ENCODE data around the gene KIAA0319L. TPM values are rescaled to one million over a fixed set of nuclear protein-coding genes. Genes with fewer than 3 reads are reported as not detected.

The KIAA0319L gene
- total RNA-seq, 1 experiment from 2014 or later = 46.4 TPM

GRCh38 chr1:35507947-35508346 is 49.3 kb downstream of the KIAA0319L start:
- TF ChIP-seq CTCF (conservative IDR thresholded peaks at IDR 0.05) = no peak
- H3K4ac ChIP-seq (ENCODE audit: low read depth, low read length) = no peak overlapping the region

More at GRCh38 chr1:35507947-35508346, 49.3 kb downstream of the KIAA0319L start:
- no peak overlapping the region for H4K5ac ChIP-seq (ENCODE audit: insufficient read length, low read depth, low read length)
- H2BK15ac ChIP-seq (ENCODE audit: low read depth, low read length) = no peak overlapping the region
- no peaks in the 10 kb centered on the region for H3K9me3 ChIP-seq (ENCODE audit: control insufficient read depth, low read depth, low read length)
- H3K27ac ChIP-seq (ENCODE audit: insufficient read length, low read depth, low read length) = no peak overlapping the region
- peaks cover 9% of the 10 kb centered on the region for H3K79me1 ChIP-seq (ENCODE audit: insufficient read depth, low read depth, low read length, poor library complexity, severe bottlenecking)
- no peak overlapping the region for H2BK20ac ChIP-seq (ENCODE audit: low read depth, low read length, poor library complexity, severe bottlenecking)
- Mint-ChIP-seq H3K27ac (no peak overlapping the region), H3K4me3 (no peak overlapping the region), H3K9me3 (no peaks in the 10 kb centered on the region), H3K27me3 (ENCODE audit: low read depth) (no peaks in the 10 kb centered on the region), H3K4me1 (0 out of 4 replicates have a peak, but pooled peaks cover 0 to 2% of the 10 kb centered on the region in 2 experiments), H3K36me3 (ENCODE audit: insufficient read depth in 1 of 3, low read depth in 3 of 3) (peaks cover 3 to 25% (median 23%) of the 10 kb centered on the region in 3 experiments; a peak in 6 of 7 replicates)
- no peak overlapping the region for H3K18ac ChIP-seq (ENCODE audit: insufficient read length, low read depth, low read length)
- no peak overlapping the region for H2AFZ ChIP-seq (ENCODE audit: low read length)
- H3K23ac ChIP-seq (ENCODE audit: insufficient read length, low read depth, low read length) = no peak overlapping the region
- H3K27me3 ChIP-seq (ENCODE audit: insufficient read depth, low read length) = no peaks in the 10 kb centered on the region
- no peak overlapping the region for H3K56ac ChIP-seq (ENCODE audit: insufficient read length, low read depth, low read length)
- no peaks in the 10 kb centered on the region; the same call in 1 of the 2 replicates for H3K4me1 ChIP-seq (ENCODE audit: insufficient read depth, low read length)
- no peak overlapping the region for H2AK5ac ChIP-seq (ENCODE audit: insufficient read length, low read length)
- no peak overlapping the region for H2BK120ac ChIP-seq (ENCODE audit: low read depth, low read length, poor library complexity, severe bottlenecking)
- H3T11ph ChIP-seq (ENCODE audit: low read length) = no peak overlapping the region
- H3K9ac ChIP-seq (ENCODE audit: extremely low read depth, insufficient read length, low read length) = no peak overlapping the region
- no peak for DNase-seq
- H4K91ac ChIP-seq (ENCODE audit: insufficient read length, low read depth, low read length) = no peak overlapping the region
- H4K20me1 ChIP-seq (ENCODE audit: control insufficient read depth, insufficient read depth, insufficient read length) = no peaks in the 10 kb centered on the region
- no peak overlapping the region for H3K14ac ChIP-seq (ENCODE audit: insufficient read depth, low read length)
- no peak overlapping the region for H3K4me2 ChIP-seq (ENCODE audit: insufficient read depth, insufficient read length, low read length)
- no peak overlapping the region for H4K8ac ChIP-seq (replicated peaks; ENCODE audit: insufficient read length, low read depth, low read length)
- no peaks in the 10 kb centered on the region for H3K23me2 ChIP-seq (ENCODE audit: insufficient read length, low read depth, low read length, poor library complexity, severe bottlenecking)
- no peaks in the 10 kb centered on the region for H3K79me2 ChIP-seq (ENCODE audit: insufficient read depth, low read length)
- no peak overlapping the region for H2BK12ac ChIP-seq (ENCODE audit: insufficient read length, low read depth, low read length)
- H2BK5ac ChIP-seq (ENCODE audit: insufficient read length, low read length) = no peak overlapping the region

Data from H9 (cell line).